IPS-20b (cell line): ENCODE data around the gene SUFU.
"Not testable (repeated sequence)": the region's sequence is repeated elsewhere in the genome, so short reads cannot be mapped to it uniquely, and the experiment has no call there.

Experiments used
- H3K27ac ChIP-seq: one replicate; pipeline ENCODE4 v1.5.1; 2013; ENCODE audit warnings: low read length
- H3K27me3 ChIP-seq: 2 replicates; pipeline ENCODE4 v1.6.1; 2013; ENCODE audit warnings: mild to moderate bottlenecking, low read length, inconsistent platforms; ENCODE audit not compliant: insufficient read depth
- H3K36me3 ChIP-seq: 2 replicates; pipeline ENCODE4 v1.6.1; 2013; ENCODE audit warnings: low read depth, mild to moderate bottlenecking, inconsistent platforms, low read length, moderate library complexity; ENCODE audit not compliant: insufficient read depth
- H3K4me1 ChIP-seq: 2 replicates; pipeline ENCODE4 v1.6.1; 2013; ENCODE audit warnings: mild to moderate bottlenecking, control low read depth, inconsistent platforms, low read length, moderate library complexity; ENCODE audit not compliant: insufficient read depth
- H3K4me3 ChIP-seq: 2 replicates; pipeline ENCODE4 v1.5.1; 2013; ENCODE audit warnings: mild to moderate bottlenecking, low read length, inconsistent platforms
- H3K9ac ChIP-seq: 2 replicates; pipeline ENCODE4 v1.6.1; 2013; ENCODE audit warnings: low read depth, mild to moderate bottlenecking, inconsistent platforms, low read length, moderate library complexity
- H3K9me3 ChIP-seq: 2 replicates; pipeline ENCODE4 v1.6.1; 2013; ENCODE audit warnings: mild to moderate bottlenecking, low read depth, low read length, inconsistent platforms; ENCODE audit not compliant: insufficient read depth

SUFU gene

DNA sequence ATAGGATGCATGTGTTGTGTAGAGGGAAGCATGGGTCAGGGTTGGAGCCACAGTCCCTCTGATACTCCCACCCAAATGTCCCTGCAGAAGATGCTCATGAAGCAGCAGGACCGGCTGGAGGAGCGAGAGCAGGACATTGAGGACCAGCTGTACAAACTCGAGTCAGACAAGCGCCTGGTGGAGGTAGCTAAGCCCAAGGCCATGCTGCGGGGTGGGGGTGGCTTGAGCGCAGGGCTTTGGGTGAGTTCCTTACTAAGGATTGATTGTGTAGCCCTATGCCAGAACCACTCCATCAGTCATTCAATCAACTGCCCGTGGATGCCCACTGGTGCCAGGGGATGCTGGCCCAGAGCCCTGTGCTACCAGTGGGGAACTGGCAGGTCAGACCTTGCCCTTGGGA, 150.8 kb downstream of the SUFU start:
- Histone ChIP-seq H3K27me3 (no peaks in the 10 kb centered on the region), H3K9me3 (no peaks in the 10 kb centered on the region), H3K9ac (no peak overlapping the region), H3K4me1 (peaks cover 8% of the 10 kb centered on the region), H3K27ac (no peak overlapping the region), H3K36me3 (peaks cover 28% of the 10 kb centered on the region), H3K4me3 (no peak overlapping the region)

- H3K4me1 ChIP-seq, result peaks cover 6% of the 10 kb centered on the region
- no peak overlapping the region for H3K4me3 ChIP-seq
- no peaks in the 10 kb centered on the region for H3K27me3 ChIP-seq
- no peaks in the 10 kb centered on the region for H3K9me3 ChIP-seq
- peaks cover 28% of the 10 kb centered on the region for H3K36me3 ChIP-seq
- H3K9ac ChIP-seq, result no peak overlapping the region
- H3K27ac ChIP-seq, result no peak overlapping the region
Observed at GRCh38 chr10:102654969-102655368, 151.2 kb downstream of the SUFU start.

GRCh38 chr10:102656026-102656425, 152.3 kb downstream of the SUFU start:
- H3K4me3 ChIP-seq, result no peak overlapping the region
- H3K9ac ChIP-seq, result no peak overlapping the region
- no peaks in the 10 kb centered on the region; the same call in 1 of the 2 replicates for H3K4me1 ChIP-seq
- no peaks in the 10 kb centered on the region for H3K9me3 ChIP-seq
- peaks cover 28% of the 10 kb centered on the region for H3K36me3 ChIP-seq
- H3K27me3 ChIP-seq, result no peaks in the 10 kb centered on the region
- no peak overlapping the region for H3K27ac ChIP-seq

DNA sequence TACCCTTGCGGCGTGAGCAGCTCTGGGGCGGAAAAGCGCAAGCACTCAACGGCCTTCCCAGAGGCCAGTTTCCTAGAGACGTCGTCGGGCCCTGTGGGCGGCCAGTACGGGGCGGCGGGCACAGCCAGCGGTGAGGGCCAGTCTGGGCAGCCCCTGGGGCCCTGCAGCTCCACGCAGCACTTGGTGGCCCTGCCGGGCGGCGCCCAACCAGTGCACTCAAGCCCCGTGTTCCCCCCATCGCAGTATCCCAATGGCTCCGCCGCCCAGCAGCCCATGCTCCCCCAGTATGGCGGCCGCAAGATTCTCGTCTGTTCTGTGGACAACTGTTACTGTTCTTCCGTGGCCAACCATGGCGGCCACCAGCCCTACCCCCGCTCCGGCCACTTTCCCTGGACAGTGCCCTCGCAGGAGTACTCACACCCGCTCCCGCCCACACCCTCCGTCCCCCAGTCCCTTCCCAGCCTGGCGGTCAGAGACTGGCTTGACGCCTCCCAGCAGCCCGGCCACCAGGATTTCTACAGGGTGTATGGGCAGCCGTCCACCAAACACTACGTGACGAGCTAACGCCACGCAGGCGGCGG, 153.1 kb downstream of the SUFU start:
- Histone ChIP-seq H3K4me1 (no peaks in the 10 kb centered on the region; the same call in 1 of the 2 replicates), H3K9me3 (no peaks in the 10 kb centered on the region), H3K4me3 (no peak overlapping the region), H3K36me3 (peaks cover 28% of the 10 kb centered on the region), H3K9ac (no peak overlapping the region), H3K27ac (no peak overlapping the region), H3K27me3 (no peaks in the 10 kb centered on the region)

GRCh38 chr10:102657451-102657850, 153.7 kb downstream of the SUFU start:
- peaks cover 28% of the 10 kb centered on the region for H3K36me3 ChIP-seq
- H3K9me3 ChIP-seq, result no peaks in the 10 kb centered on the region
- no peaks in the 10 kb centered on the region for H3K27me3 ChIP-seq
- no peak overlapping the region for H3K4me3 ChIP-seq
- H3K9ac ChIP-seq, result no peak overlapping the region
- no peaks in the 10 kb centered on the region for H3K4me1 ChIP-seq
- H3K27ac ChIP-seq, result no peak overlapping the region

DNA sequence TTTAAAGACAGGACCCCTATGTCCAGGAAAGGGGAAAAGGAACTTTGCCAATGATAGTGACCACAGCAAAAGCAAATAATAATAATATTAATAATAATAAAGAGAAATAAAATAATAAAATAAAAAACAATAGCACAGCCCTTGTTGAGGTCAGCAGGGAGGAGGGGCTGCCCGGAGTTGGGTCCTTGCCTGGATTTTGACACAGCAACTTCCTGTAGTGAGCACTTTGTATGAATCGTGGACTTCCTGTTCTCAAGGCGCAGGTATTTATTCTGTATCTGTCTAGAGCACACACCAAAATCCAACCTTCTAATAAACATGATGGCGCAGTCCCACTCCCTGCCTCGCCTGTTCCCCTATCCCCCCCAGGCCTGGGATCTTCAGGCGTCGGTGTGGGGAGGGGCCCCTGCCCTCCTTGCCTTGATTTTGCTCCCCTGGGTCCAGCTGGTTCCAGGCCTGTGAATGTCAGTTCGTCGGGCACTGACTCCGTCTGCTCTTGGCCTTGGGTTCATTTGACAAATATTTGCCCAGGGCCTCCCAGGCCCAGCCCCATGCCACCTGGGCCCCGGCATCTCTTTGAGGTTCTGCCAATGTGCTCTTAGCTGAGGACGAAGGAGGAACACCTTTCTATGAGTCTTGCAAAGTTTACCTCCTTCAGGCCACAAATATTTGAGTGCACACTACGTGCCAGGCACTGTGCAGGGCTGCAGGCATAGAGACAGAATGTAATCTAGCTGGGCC, 154.4 kb downstream of the SUFU start:
- Histone ChIP-seq H3K9me3 (no peaks in the 10 kb centered on the region), H3K27me3 (no peaks in the 10 kb centered on the region), H3K27ac (no peak overlapping the region), H3K9ac (no peak overlapping the region), H3K4me3 (no peak overlapping the region), H3K36me3 (peaks cover 28% of the 10 kb centered on the region), H3K4me1 (no peaks in the 10 kb centered on the region)

- Histone ChIP-seq H3K36me3 (peaks cover 28% of the 10 kb centered on the region), H3K9ac (no peak overlapping the region), H3K27ac (no peak overlapping the region), H3K4me3 (no peak overlapping the region), H3K4me1 (no peaks in the 10 kb centered on the region), H3K9me3 (no peaks in the 10 kb centered on the region), H3K27me3 (no peaks in the 10 kb centered on the region)
Observed at GRCh38 chr10:102658802-102659201, 155.0 kb downstream of the SUFU start.

DNA sequence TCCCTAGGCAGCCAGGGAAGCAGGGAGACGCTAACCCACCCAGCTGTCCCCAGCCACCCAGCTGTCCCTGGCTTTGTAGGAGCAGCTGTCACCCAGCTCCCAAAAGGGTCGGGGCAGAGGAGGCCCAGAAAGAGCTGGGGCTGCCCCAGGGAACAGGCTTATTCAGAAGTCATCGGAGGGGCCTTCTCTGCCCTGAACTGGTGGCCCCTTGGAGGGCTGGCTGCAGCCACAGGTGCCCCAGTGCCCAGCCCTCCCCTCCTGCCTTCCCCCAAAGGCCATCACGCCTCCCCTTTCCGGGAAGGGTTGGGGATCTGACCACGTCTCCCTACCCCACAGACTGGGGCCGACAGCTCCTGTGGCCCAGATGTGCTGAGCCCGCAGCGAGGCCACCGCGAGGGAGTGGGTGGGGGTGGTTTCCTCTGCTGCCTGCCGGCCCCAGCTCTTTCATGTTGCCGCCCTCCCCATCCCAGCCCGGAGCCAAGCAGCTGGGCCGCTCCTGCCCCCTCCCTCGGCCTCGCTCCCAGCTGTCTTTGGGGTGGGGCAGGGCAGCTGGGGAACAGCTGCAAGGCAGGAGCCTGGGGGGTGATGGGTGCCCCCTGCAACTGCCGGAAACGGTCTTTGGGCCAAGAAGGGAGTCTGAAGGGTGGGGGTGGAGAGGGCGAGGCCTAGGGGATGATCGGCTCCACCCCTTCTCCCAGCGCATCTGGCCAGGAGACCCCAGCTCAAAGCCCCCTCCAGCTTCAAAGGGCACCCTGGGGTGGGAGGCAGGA, 157.3 kb downstream of the SUFU start:
- Histone ChIP-seq H3K9me3 (no peaks in the 10 kb centered on the region), H3K36me3 (peaks cover 15% of the 10 kb centered on the region), H3K4me3 (no peak overlapping the region), H3K27me3 (no peaks in the 10 kb centered on the region), H3K4me1 (no peaks in the 10 kb centered on the region), H3K27ac (no peak overlapping the region), H3K9ac (no peak overlapping the region)

- Histone ChIP-seq H3K4me1 (no peaks in the 10 kb centered on the region), H3K9ac (no peak overlapping the region), H3K4me3 (no peak overlapping the region), H3K27ac (no peak overlapping the region), H3K9me3 (no peaks in the 10 kb centered on the region), H3K27me3 (no peaks in the 10 kb centered on the region), H3K36me3 (peaks cover 10% of the 10 kb centered on the region)
Observed at GRCh38 chr10:102661658-102662028, 157.9 kb downstream of the SUFU start.

DNA sequence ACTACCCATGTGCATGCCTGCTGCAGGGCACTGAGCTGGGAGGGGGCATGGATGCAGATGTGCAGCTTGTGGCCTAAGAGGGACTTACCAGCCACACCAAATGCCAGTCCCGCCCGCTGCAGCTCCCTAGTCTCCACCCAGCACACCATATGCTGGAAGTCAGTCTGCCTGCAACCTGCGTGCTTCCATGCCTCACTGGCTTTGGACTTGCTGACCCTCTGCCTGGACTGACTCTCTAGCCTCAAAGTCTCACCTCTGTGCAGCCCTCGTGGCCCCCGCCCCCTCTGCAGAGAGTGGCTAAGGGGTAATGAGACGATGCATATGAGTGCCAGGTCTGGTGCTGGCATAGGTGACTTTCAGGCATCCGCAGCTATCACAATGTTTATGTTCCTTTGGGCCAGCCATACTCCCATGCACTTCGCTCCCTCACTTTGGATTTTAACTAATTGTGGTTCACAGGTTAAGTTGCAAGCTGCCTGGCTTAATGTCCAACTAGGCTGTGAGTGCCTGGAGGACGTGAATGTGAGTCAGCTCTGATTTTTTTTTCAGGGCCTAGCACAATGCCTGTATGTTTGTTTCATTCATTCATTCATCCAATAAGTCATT, 162.2 kb downstream of the SUFU start:
- H3K4me3 ChIP-seq, result no peak overlapping the region
- H3K27me3 ChIP-seq, result no peaks in the 10 kb centered on the region
- no peak overlapping the region for H3K27ac ChIP-seq
- no peak overlapping the region for H3K9ac ChIP-seq
- H3K4me1 ChIP-seq, result peaks cover 14% of the 10 kb centered on the region
- H3K36me3 ChIP-seq, result no peaks in the 10 kb centered on the region
- H3K9me3 ChIP-seq, result no peaks in the 10 kb centered on the region

DNA sequence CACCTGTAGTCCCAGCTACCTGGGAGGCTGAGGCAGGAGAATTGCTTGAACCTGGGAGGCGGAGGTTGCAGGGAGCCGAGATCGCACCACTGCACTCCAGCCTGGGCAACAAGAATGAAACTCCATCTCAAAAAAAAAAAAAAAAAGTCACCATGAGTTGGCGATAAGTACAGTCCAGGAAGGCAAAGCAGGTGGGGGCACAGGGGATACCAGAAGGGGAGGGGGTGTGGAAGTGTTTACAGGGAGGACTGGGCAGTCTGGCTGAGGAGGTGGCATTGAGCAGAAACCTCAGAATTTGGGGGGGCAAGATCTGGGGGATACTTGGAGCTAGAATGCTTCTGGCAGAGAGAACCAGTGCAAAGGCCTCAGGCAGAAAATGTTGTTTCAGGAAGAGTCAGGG, 163.6 kb downstream of the SUFU start:
- not testable (repeated sequence) for H3K27ac ChIP-seq, H3K9me3 ChIP-seq, H3K27me3 ChIP-seq, H3K4me3 ChIP-seq, H3K9ac ChIP-seq, H3K36me3 ChIP-seq
- peaks cover 16% of the 10 kb centered on the region for H3K4me1 ChIP-seq
